DMS 273 treated with DMSO at 0.1 percent for 48 hours (cell line): ENCODE data around the gene ADGRD1.
"Not testable (repeated sequence)": the region's sequence is repeated elsewhere in the genome, so short reads cannot be mapped to it uniquely, and the experiment has no call there.

ENCODE experiments used
- DNase-seq: peaks from one replicate; lab custom pipeline; 2025; lab: John Stamatoyannopoulos, UW

ADGRD1 gene

GRCh38 chr12:131104463-131105350 is 151.0 kb downstream of the ADGRD1 start:
- DNase-seq = no peak

- no peak for DNase-seq
These were observed 151.6 kb downstream of the ADGRD1 start for GRCh38 chr12:131105351-131105735.

GRCh38 chr12:131105736-131106348 is 152.1 kb downstream of the ADGRD1 start:
- no peak for DNase-seq

GRCh38 chr12:131106349-131106941 is 152.7 kb downstream of the ADGRD1 start:
- no peak for DNase-seq

- DNase-seq = no peak
These were observed 154.7 kb downstream of the ADGRD1 start for GRCh38 chr12:131108177-131108955.

GRCh38 chr12:131111446-131111845 is 157.7 kb downstream of the ADGRD1 start:
- no peak for DNase-seq

- no peak for DNase-seq
These were observed 158.3 kb downstream of the ADGRD1 start for GRCh38 chr12:131112021-131112420.

GRCh38 chr12:131112700-131113290 is 159.1 kb downstream of the ADGRD1 start:
- DNase-seq = no peak

- no peak for DNase-seq
These were observed 160.0 kb downstream of the ADGRD1 start for GRCh38 chr12:131113568-131114270.

GRCh38 chr12:131114271-131114670 is 160.6 kb downstream of the ADGRD1 start:
- no peak for DNase-seq

GRCh38 chr12:131114942-131115584 is 161.4 kb downstream of the ADGRD1 start:
- DNase-seq = no peak

GRCh38 chr12:131115766-131116467 is 162.2 kb downstream of the ADGRD1 start:
- no peak for DNase-seq

- DNase-seq = no peak
These were observed 162.9 kb downstream of the ADGRD1 start for GRCh38 chr12:131116468-131117117.

- DNase-seq = no peak
These were observed 163.9 kb downstream of the ADGRD1 start for GRCh38 chr12:131117438-131118245.

- DNase-seq = no peak
These were observed 164.7 kb downstream of the ADGRD1 start for GRCh38 chr12:131118371-131118770.

- DNase-seq = not testable (repeated sequence)
These were observed 165.6 kb downstream of the ADGRD1 start for GRCh38 chr12:131119345-131119744.

GRCh38 chr12:131119936-131120335 is 166.2 kb downstream of the ADGRD1 start:
- no peak for DNase-seq

- DNase-seq = no peak
These were observed 167.1 kb downstream of the ADGRD1 start for GRCh38 chr12:131120831-131121271.
